ENCODE measurements around the gene FAM135A. TPM values are rescaled to one million over a fixed set of nuclear protein-coding genes. Genes with fewer than 3 reads are reported as not detected.

FAM135A gene
- total and polyA plus RNA-seq, 2 of the 8 experiments (the other 6 are each of a cell fraction or from before 2014, with no cell fraction given) = 17.4 to 35.7 TPM

DNA sequence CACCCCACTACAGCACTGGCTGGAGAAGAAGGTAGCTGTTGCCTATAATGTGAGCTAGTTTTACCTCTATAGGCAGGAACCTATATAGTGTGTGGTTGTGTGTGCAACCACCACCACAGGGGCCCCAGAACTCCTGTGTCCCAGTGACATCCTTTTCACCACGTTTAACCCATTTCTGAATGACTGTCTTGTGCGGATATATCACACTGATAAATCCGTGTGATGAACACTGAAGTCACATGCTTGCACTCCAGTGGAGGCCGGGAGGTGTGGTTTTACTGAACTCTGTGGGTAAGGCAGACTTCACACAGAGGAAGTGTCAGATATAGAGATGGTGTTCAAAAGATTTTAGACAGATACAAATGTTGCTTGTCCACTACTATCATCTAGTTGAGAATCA is 185.9 kb downstream of the FAM135A start:
- 81% methylated on average over 4 of the region's 4 CpGs; no CpG with 5 or more reads in 1 of the 2 experiments for WGBS, 2 experiments (ENCODE audit: extremely low coverage in 1 of 2, insufficient coverage in 1 of 2, insufficient read length in 1 of 2, insufficient replicate concordance in 2 of 2, low coverage in 1 of 2, low lambda C conversion rate in 2 of 2, missing lambda C conversion rate in 1 of 2)
- CTCF ChIA-PET (ENCODE audit: partially characterized antibody) = interaction anchor here (0.7 to 2.3 kb wide), 6 partner anchors 16 to 302 kb away, joined by 3 to 10 read pairs (median 4); partner anchors contain the start of gene SMAP1
- POLR2A ChIA-PET (ENCODE audit: partially characterized antibody) = no interaction called here

More for the DNA sequence above, 185.9 kb downstream of the FAM135A start:
- no peak overlapping the region for H2BK20ac ChIP-seq (ENCODE audit: low read length)
- no peak overlapping the region for H3K56ac ChIP-seq (replicated peaks; ENCODE audit: insufficient read length, low read depth, low read length)
- H3K4me1 ChIP-seq (replicated peaks in 1 of 4; ENCODE audit: control insufficient read depth in 3 of 4, insufficient read depth in 4 of 4, low read length in 3 of 4) = peaks cover 2 to 15% (median 7%) of the 10 kb centered on the region in 4 experiments; a peak in 4 of 7 replicates
- no peak overlapping the region for H3K9ac ChIP-seq (replicated peaks in 1 of 4; ENCODE audit: extremely low read depth in 1 of 4, low read depth in 3 of 4, low read length in 3 of 4)
- no peak overlapping the region for H2AFZ ChIP-seq (ENCODE audit: low read length)
- DNase-seq (ENCODE audit: low read depth in 1 of 2, low spot score in 2 of 2) (no peak), FAIRE-seq (no peak)
- no peak overlapping the region for H2BK120ac ChIP-seq (replicated peaks; ENCODE audit: low read depth, low read length)
- no peaks in the 10 kb centered on the region for H3K79me2 ChIP-seq (ENCODE audit: control insufficient read depth in 1 of 2, insufficient read depth in 2 of 2, low read length in 2 of 2)
- no peak overlapping the region for H2BK15ac ChIP-seq (ENCODE audit: low read length)
- H3K36me3 ChIP-seq (ENCODE audit: control insufficient read depth in 2 of 4, insufficient read depth in 4 of 4, low read length in 3 of 4) = peaks cover 0 to 1% (median 0%) of the 10 kb centered on the region in 4 experiments; a peak in 1 of 8 replicates
- H4K91ac ChIP-seq (replicated peaks; ENCODE audit: insufficient read length, low read length) = no peak overlapping the region
- no peak overlapping the region for H3K4me3 ChIP-seq (ENCODE audit: extremely low read depth in 1 of 4, insufficient read depth in 2 of 4, low read depth in 3 of 4, low read length in 4 of 4)
- no peaks in the 10 kb centered on the region for H3K23me2 ChIP-seq (ENCODE audit: low read depth, low read length)
- H2BK12ac ChIP-seq (ENCODE audit: low read depth, low read length) = no peak overlapping the region
- H3K9me3 ChIP-seq (ENCODE audit: insufficient read depth in 2 of 2, low read depth in 1 of 2, low read length in 1 of 2) = peaks cover 3% of the 10 kb centered on the region in 2 experiments; a peak in 2 of 4 replicates
- TF ChIP-seq SIN3A (conservative IDR thresholded peaks at IDR 0.05 in 1 of 2, IDR thresholded peaks at IDR 0.05 in 1 of 2; ENCODE audit: low read depth in 1 of 2, low read length in 2 of 2) = no peak
- no peak for TF ChIP-seq GABPA (IDR thresholded peaks at IDR 0.05; ENCODE audit: borderline replicate concordance, insufficient read depth, low read length)
- no peak for TF ChIP-seq SP4 (IDR thresholded peaks at IDR 0.05; ENCODE audit: low read length)
- TF ChIP-seq RFX5 (IDR thresholded peaks at IDR 0.05; ENCODE audit: borderline replicate concordance, low read depth, low read length) = no peak
- H3K4ac ChIP-seq (replicated peaks; ENCODE audit: insufficient read length, low read depth, low read length) = no peak overlapping the region
- H3K79me1 ChIP-seq (ENCODE audit: low read depth, low read length) = no peaks in the 10 kb centered on the region
- H4K5ac ChIP-seq (ENCODE audit: insufficient read length, low read depth, low read length) = no peak overlapping the region
- no peak overlapping the region for H2AK5ac ChIP-seq (ENCODE audit: low read depth, low read length)
- H4K8ac ChIP-seq (ENCODE audit: extremely low read depth, insufficient read depth, low read length) = no peak overlapping the region
- no peak overlapping the region for H3K27ac ChIP-seq (ENCODE audit: low read depth, low read length)
- H3K14ac ChIP-seq (ENCODE audit: insufficient read length) = no peak overlapping the region
- H4K20me1 ChIP-seq (replicated peaks in 1 of 2; ENCODE audit: control insufficient read depth in 1 of 2, insufficient read depth in 2 of 2, low read length in 2 of 2) = no peaks in the 10 kb centered on the region
- H3K23ac ChIP-seq (ENCODE audit: insufficient read length) = no peak overlapping the region
- no peaks in the 10 kb centered on the region for H3K27me3 ChIP-seq (replicated peaks in 1 of 4; ENCODE audit: control insufficient read depth in 3 of 4, extremely low read depth in 1 of 4, insufficient read depth in 3 of 4, low read length in 3 of 4)
- no peak overlapping the region for H3K18ac ChIP-seq (ENCODE audit: extremely low read depth, low read length)
- H2BK5ac ChIP-seq (ENCODE audit: low read depth, low read length) = no peak overlapping the region
- no peak overlapping the region for H3K4me2 ChIP-seq (ENCODE audit: insufficient read depth in 1 of 2, low read depth in 2 of 2, low read length in 2 of 2)

All from H1 (cell line).